HepG2 (cell line): ENCODE measurements around the gene CPLX1. TPM values are rescaled to one million over a fixed set of nuclear protein-coding genes. Genes with fewer than 3 reads are reported as not detected.
A peak's percentile ranks its signal among the peaks of the same experiment; 100 is the strongest.

Source experiments
- ATAC-seq: fragments of 200-7000 bp; cut with Tn5 transposase; 3 replicates; pipeline ENCODE4 v1.9.1; 2020; ENCODE audit warnings: mild to moderate bottlenecking, moderate library complexity
- BruUV-seq: library from RNA; stranded (reverse); fragments of 400-500 nt; replicated peaks from 2 replicates; lab custom pipeline; 2021; lab: Mats Ljungman, UMichigan
- CTCF ChIA-PET: fragments of 300-600 bp; formaldehyde crosslinking; extraction: SDS; loops from one replicate; lab custom pipeline; 2021; ENCODE audit warnings: low total read pairs, inconsistent platforms, low intra/inter-chr PET ratio; lab: Yijun Ruan, JAX
- POLR2A ChIA-PET: fragments of 350-600 bp; sonication (Branson Sonifier 250); formaldehyde crosslinking; loops from one replicate; lab custom pipeline; 2020; ENCODE audit warnings: antibody characterized with exemption, inconsistent platforms; lab: Yijun Ruan, JAX
- DNase-seq: peaks from one replicate; pipeline ENCODE4 v3.0.0-alpha.2; 2015; ENCODE audit warnings: low spot score
- FAIRE-seq: peaks from 3 replicates; lab custom pipeline; 2011; peaks lifted over from hg19 to GRCh38; lab: Jason Lieb, UNC
- H2AFZ ChIP-seq: one replicate; pipeline ENCODE4 v1.6.1; 2011; ENCODE audit warnings: low read length, inconsistent platforms
- H3K27ac ChIP-seq: fragments of 300-600 bp; 3 replicates; pipeline ENCODE4 v1.8.0; 2011; ENCODE audit warnings: mixed run types, mild to moderate bottlenecking, mixed read lengths, low read length, inconsistent platforms; ENCODE audit not compliant: insufficient read depth; ENCODE audit errors: extremely low read length
- H3K27me3 ChIP-seq, 2 experiments: fragments of 200-600 bp in 1 of 2; 2 replicates in 1 of 2; 3 replicates in 1 of 2; pipeline versions ENCODE4 v1.6.0 to v1.8.0; 2011; ENCODE audit warnings: low read length in 2 of 2, mild to moderate bottlenecking in 2 of 2, moderate library complexity in 2 of 2, inconsistent platforms in 1 of 2; ENCODE audit not compliant: insufficient read depth in 2 of 2, control insufficient read depth in 1 of 2
- H3K36me3 ChIP-seq, 2 experiments: fragments of 200-600 bp in 1 of 2; replicated peaks in 1 of 2; 2 replicates in 1 of 2; 3 replicates in 1 of 2; pipeline versions ENCODE4 v1.5.1 to v1.8.0; 2011; ENCODE audit warnings: low read length in 2 of 2, inconsistent platforms in 1 of 2; ENCODE audit not compliant: insufficient read depth in 2 of 2, control insufficient read depth in 1 of 2
- H3K4me1 ChIP-seq: 2 replicates; pipeline ENCODE4 v1.5.1; 2012; ENCODE audit warnings: low read length, inconsistent platforms; ENCODE audit not compliant: insufficient read depth
- H3K4me2 ChIP-seq: 2 replicates; pipeline ENCODE4 v1.6.0; 2011; ENCODE audit warnings: low read depth, low read length, inconsistent platforms
- H3K4me3 ChIP-seq, 3 experiments: fragments of 200-600 bp in 1 of 3; sonication (generic), shearing (Covaris generic) in 1 of 3; replicated peaks in 1 of 3; 2 replicates each; pipeline ENCODE4 v1.5.1; 2011 to 2016; ENCODE audit warnings: low read length in 3 of 3, inconsistent platforms in 2 of 3, low read depth in 2 of 3, mild to moderate bottlenecking in 2 of 3, control low read depth in 1 of 3, mixed read lengths in 1 of 3; ENCODE audit not compliant: insufficient read depth in 1 of 3
- H3K79me2 ChIP-seq: one replicate; pipeline ENCODE4 v1.6.1; 2011; ENCODE audit warnings: low read length, inconsistent platforms; ENCODE audit not compliant: insufficient read depth
- H3K9ac ChIP-seq: 2 replicates; pipeline ENCODE4 v1.6.0; 2011; ENCODE audit warnings: mild to moderate bottlenecking, low read depth, low read length, inconsistent platforms; ENCODE audit not compliant: insufficient read depth
- H3K9me3 ChIP-seq: 2 replicates; pipeline ENCODE4 v1.5.1; 2012; ENCODE audit warnings: mild to moderate bottlenecking, low read length
- H4K20me1 ChIP-seq: 2 replicates; pipeline ENCODE4 v1.6.0; 2011; ENCODE audit warnings: inconsistent platforms, mild to moderate bottlenecking, low read length, moderate library complexity; ENCODE audit not compliant: insufficient read depth
- ATF6 ChIP-seq: sonication (generic); formaldehyde crosslinking; conservative IDR thresholded peaks from 2 replicates; pipeline ENCODE4 v1.4.0; 2020; ENCODE audit warnings: missing genetic modification reagents
- ATM ChIP-seq: fragments of 450-650 bp; IDR thresholded peaks from 2 replicates; pipeline ENCODE4 v1.7.1; 2017; ENCODE audit warnings: mild to moderate bottlenecking, borderline replicate concordance
- CBX5 ChIP-seq: sonication (generic); formaldehyde crosslinking; IDR thresholded peaks from 2 replicates; pipeline ENCODE4 v1.4.0; 2020; ENCODE audit warnings: missing genetic modification reagents, borderline replicate concordance
- DBP ChIP-seq: sonication (generic); formaldehyde crosslinking; IDR thresholded peaks from 2 replicates; pipeline ENCODE4 v1.4.0; 2020; ENCODE audit warnings: missing genetic modification reagents; ENCODE audit errors: not compliant biosample characterization
- ELF4 ChIP-seq: sonication (generic); formaldehyde crosslinking; IDR thresholded peaks from 2 replicates; pipeline ENCODE4 v1.5.0; 2020; ENCODE audit warnings: missing genetic modification reagents, mild to moderate bottlenecking, moderate library complexity, borderline replicate concordance
- GPBP1L1 ChIP-seq: sonication (generic); formaldehyde crosslinking; IDR thresholded peaks from 2 replicates; pipeline ENCODE4 v1.5.0; 2020; ENCODE audit warnings: mild to moderate bottlenecking, missing genetic modification reagents
- KDM5A ChIP-seq: fragments of 200-600 bp; sonication (generic); IDR thresholded peaks from 2 replicates; pipeline ENCODE4 v1.7.0; 2018; ENCODE audit warnings: antibody characterized with exemption, mild to moderate bottlenecking, low read length, borderline replicate concordance
- LCORL ChIP-seq, 2 experiments: fragments of 450-650 bp in 1 of 2; sonication (generic) in 1 of 2; formaldehyde crosslinking in 1 of 2; IDR thresholded peaks; 2 replicates each; pipeline versions ENCODE4 v1.5.0 to v1.6.1; 2017 to 2020; ENCODE audit warnings: antibody characterized with exemption in 1 of 2, missing genetic modification reagents in 1 of 2
- POLR2AphosphoS2 ChIP-seq: IDR thresholded peaks from 2 replicates; pipeline ENCODE4 v1.6.1; 2011; ENCODE audit warnings: low read depth, low read length, improper control_type of control experiment
- SIN3B ChIP-seq: fragments of 150-350 bp; IDR thresholded peaks from 2 replicates; pipeline ENCODE4 v1.6.1; 2014; ENCODE audit warnings: low read length
- SP5 ChIP-seq: IDR thresholded peaks from 2 replicates; pipeline ENCODE4 v1.6.1; 2016; ENCODE audit warnings: low read depth, borderline replicate concordance
- SRSF1 ChIP-seq: fragments of 200-400 bp; formaldehyde crosslinking; optimal IDR thresholded peaks from 2 replicates; pipeline ENCODE3; 2017; ENCODE audit warnings: mild to moderate bottlenecking, low read depth, low read length, moderate library complexity
- TFE3 ChIP-seq: IDR thresholded peaks from 2 replicates; pipeline ENCODE4 v1.6.1; 2016
- ZKSCAN8 ChIP-seq: IDR thresholded peaks from 2 replicates; pipeline ENCODE4 v1.6.1; 2016; ENCODE audit warnings: borderline replicate concordance, missing genetic modification reagents, missing compliant biosample characterization
- ZNF446 ChIP-seq: sonication (generic); formaldehyde crosslinking; IDR thresholded peaks from 2 replicates; pipeline ENCODE4 v1.5.0; 2020; ENCODE audit warnings: mild to moderate bottlenecking, missing genetic modification reagents
- ZNF737 ChIP-seq: sonication (generic); formaldehyde crosslinking; IDR thresholded peaks from 2 replicates; pipeline ENCODE4 v1.5.0; 2020; ENCODE audit warnings: missing genetic modification reagents, mild to moderate bottlenecking, borderline replicate concordance
- ZNF740 ChIP-seq: sonication (generic); formaldehyde crosslinking; IDR thresholded peaks from 2 replicates; pipeline ENCODE4 v1.4.0; 2020; ENCODE audit warnings: missing genetic modification reagents
- WGBS: methylation state at CpG from one replicate; pipeline ENCODE4 v1.1.6; 2017; ENCODE audit warnings: low lambda C conversion rate; 5-methylcytosine and 5-hydroxymethylcytosine counted together
- in situ Hi-C: cut with HindIII; loops from 2 replicates; pipeline ENCODE4 v1.10.0; 2017; ENCODE audit warnings: low pct_unique_long_range_greater_than_20kb; ENCODE audit not compliant: extremely low pct_ligation_motif_present
- intact Hi-C: fragments of 100-400 bp; cut with micrococcal nuclease; formaldehyde crosslinking; loops from one replicate; pipeline ENCODE4 v1.10.0; 2022; ENCODE audit not compliant: unreplicated experiment
- polyA plus RNA-seq, 8 experiments: library from polyadenylated mRNA; depleted of rRNA in 3 of 8; stranded (reverse) in 7 of 8; unstranded in 1 of 8; fragments of >200 nt; fragmentation: Illumina TruSeq in 4 of 8; extraction: Trizol in 4 of 8; gene quantifications; 2 replicates each; pipeline versions ENCODE4 v1.2.1 to v1.2.3, GENCODE V29; 2011 to 2016; ENCODE audit warnings: low read depth in 4 of 8, missing spikeins in 1 of 8, mixed read lengths in 1 of 8; ENCODE audit not compliant: insufficient read depth in 1 of 8
- total RNA-seq, 5 experiments: library from RNA; depleted of rRNA; stranded (reverse); fragments of >200 nt; fragmentation: Illumina TruSeq; extraction: Trizol; gene quantifications; 2 replicates each; pipeline ENCODE4 v1.2.3, GENCODE V29; 2016; ENCODE audit warnings: low read depth in 1 of 5

Gene CPLX1
- total and polyA plus RNA-seq, 2 of the 13 experiments (the other 11 are each of a cell fraction or from before 2014, with no cell fraction given): 0.18 TPM

- no peak overlapping the region for H3K4me3 ChIP-seq
- ATAC-seq (no peak), FAIRE-seq (no peak), DNase-seq (no peak)
- H3K79me2 ChIP-seq: no peaks in the 10 kb centered on the region
- intact Hi-C loops: no loop called here
- H3K9ac ChIP-seq: no peak overlapping the region
- no peaks in the 10 kb centered on the region; a peak in 1 of 5 replicates for H3K27me3 ChIP-seq
- H3K4me2 ChIP-seq: no peak overlapping the region
- BruUV-seq: TSS peak; percentile 31
- POLR2A ChIA-PET: no interaction called here
- H3K9me3 ChIP-seq: no peaks in the 10 kb centered on the region
- H4K20me1 ChIP-seq: peaks cover 2% of the 10 kb centered on the region; the same call in 1 of the 2 replicates
- H3K27ac ChIP-seq: no peak overlapping the region
- in situ Hi-C loops: no loop called here
- H2AFZ ChIP-seq: no peak overlapping the region
- H3K4me1 ChIP-seq: no peaks in the 10 kb centered on the region
- H3K36me3 ChIP-seq: peaks cover 14 to 53% of the 10 kb centered on the region in 2 experiments; a peak in 4 of 5 replicates
- CTCF ChIA-PET: no interaction called here
- 96% methylated on average over 20 of the region's 20 CpGs for WGBS
- TF ChIP-seq SP5 (CRISPR knock-in tag) (no peak), SIN3B (no peak), ZKSCAN8 (CRISPR knock-in tag) (no peak), ZNF446 (CRISPR knock-in tag) (no peak), SRSF1 (no peak), KDM5A (no peak), ZNF737 (CRISPR knock-in tag) (no peak), GPBP1L1 (CRISPR knock-in tag) (no peak), ELF4 (CRISPR knock-in tag) (no peak), POLR2AphosphoS2 (no peak), TFE3 (CRISPR knock-in tag) (no peak), ZNF740 (no peak), CBX5 (no peak), DBP (no peak), LCORL (IDR thresholded peaks at IDR 0.05) (no peak), LCORL (CRISPR knock-in tag; IDR thresholded peaks at IDR 0.05) (no peak), ATF6 (no peak), ATM (no peak)
Observed at GRCh38 chr4:749698-750666, 75.9 kb downstream of the CPLX1 start.
